CD14-positive monocyte (primary cell): Measurements from ENCODE around the gene RAB31. TPM values are rescaled to one million over a fixed set of nuclear protein-coding genes. Genes with fewer than 3 reads are reported as not detected.

ENCODE experiments used
- DNase-seq, 3 donors: peaks; one replicate each; pipeline ENCODE4 v3.0.0-alpha.2; 2011 to 2022
- H2AFZ ChIP-seq: 2 replicates; pipeline ENCODE4 v1.6.0; 2012; ENCODE audit warnings: mild to moderate bottlenecking, low read depth, low read length, inconsistent platforms; ENCODE audit not compliant: insufficient read depth, poor library complexity, severe bottlenecking
- H3K27ac ChIP-seq, 2 donors: 1 replicate in 1 of 2; 2 replicates in 1 of 2; pipeline ENCODE4 v1.5.1; 2012 to 2013; ENCODE audit warnings: low read length in 2 of 2, control low read depth in 1 of 2, inconsistent platforms in 1 of 2, low read depth in 1 of 2, mild to moderate bottlenecking in 1 of 2
- H3K27me3 ChIP-seq, 2 donors: one replicate each; pipeline versions ENCODE4 v1.6.0 to v1.6.1; 2011 to 2013; ENCODE audit warnings: low read length in 2 of 2; ENCODE audit not compliant: control insufficient read depth in 2 of 2, insufficient read depth in 2 of 2
- H3K36me3 ChIP-seq, 2 donors: replicated peaks in 1 of 2; 1 replicate in 1 of 2; 2 replicates in 1 of 2; pipeline versions ENCODE4 v1.5.1 to v1.6.1; 2012 to 2013; ENCODE audit warnings: low read length in 2 of 2, control low read depth in 1 of 2, inconsistent platforms in 1 of 2, mild to moderate bottlenecking in 1 of 2; ENCODE audit not compliant: insufficient read depth in 2 of 2, control insufficient read depth in 1 of 2
- H3K4me1 ChIP-seq, 2 donors: 1 replicate in 1 of 2; 2 replicates in 1 of 2; pipeline versions ENCODE4 v1.5.1 to v1.6.1; 2012 to 2013; ENCODE audit warnings: low read length in 2 of 2, control low read depth in 1 of 2, inconsistent platforms in 1 of 2, mild to moderate bottlenecking in 1 of 2, moderate library complexity in 1 of 2; ENCODE audit not compliant: insufficient read depth in 2 of 2, control insufficient read depth in 1 of 2
- H3K4me2 ChIP-seq: replicated peaks from 2 replicates; pipeline ENCODE3; 2012; ENCODE audit warnings: low read length, moderate library complexity, mild to moderate bottlenecking; ENCODE audit not compliant: poor library complexity, severe bottlenecking; ENCODE audit errors: extremely low read depth
- H3K4me3 ChIP-seq, 3 experiments: fragments of 200-600 bp in 1 of 3; sonication (generic) in 1 of 3; replicated peaks in 1 of 3; 1 replicate in 2 of 3; 2 replicates in 1 of 3; pipeline ENCODE4 v1.5.1; 2011 to 2013; ENCODE audit warnings: low read length in 3 of 3, mild to moderate bottlenecking in 3 of 3, control low read depth in 2 of 3, low read depth in 2 of 3, inconsistent platforms in 1 of 3, moderate library complexity in 1 of 3
- H3K79me2 ChIP-seq: 2 replicates; pipeline ENCODE4 v1.6.0; 2012; ENCODE audit warnings: mild to moderate bottlenecking, control low read depth, inconsistent platforms, low read length, moderate library complexity; ENCODE audit not compliant: insufficient read depth
- H3K9ac ChIP-seq: 2 replicates; pipeline ENCODE4 v1.6.0; 2017; ENCODE audit warnings: low read length, mild to moderate bottlenecking; ENCODE audit not compliant: insufficient read depth, poor library complexity, severe bottlenecking
- H3K9me3 ChIP-seq, 2 donors: replicated peaks in 1 of 2; 1 replicate in 1 of 2; 2 replicates in 1 of 2; pipeline versions ENCODE4 v1.5.1 to v1.6.1; 2012 to 2013; ENCODE audit warnings: low read length in 2 of 2, control low read depth in 1 of 2; ENCODE audit not compliant: control insufficient read depth in 1 of 2, insufficient read depth in 1 of 2
- H4K20me1 ChIP-seq: 2 replicates; pipeline ENCODE4 v1.6.0; 2012; ENCODE audit warnings: mild to moderate bottlenecking, low read length, control low read depth, moderate library complexity; ENCODE audit not compliant: insufficient read depth
- H3K27ac Mint-ChIP-seq, 7 donors: one replicate each; pipeline ENCODE4 v1.8.0; 2020; ENCODE audit warnings: mild to moderate bottlenecking in 7 of 7, mixed read lengths in 7 of 7, moderate library complexity in 6 of 7, inconsistent platforms in 2 of 7
- H3K27me3 Mint-ChIP-seq, 3 donors: one replicate each; pipeline ENCODE4 v1.8.0; 2021 to 2022; ENCODE audit warnings: low read depth in 3 of 3, mild to moderate bottlenecking in 3 of 3, mixed read lengths in 3 of 3, moderate library complexity in 3 of 3, inconsistent platforms in 1 of 3
- H3K36me3 Mint-ChIP-seq, 2 donors: one replicate each; pipeline ENCODE4 v1.8.0; 2020; ENCODE audit warnings: mixed read lengths in 2 of 2, inconsistent platforms in 1 of 2, mild to moderate bottlenecking in 1 of 2
- H3K4me1 Mint-ChIP-seq: one replicate; pipeline ENCODE4 v1.8.0; 2020; ENCODE audit warnings: mild to moderate bottlenecking, mixed read lengths
- H3K4me3 Mint-ChIP-seq, 2 donors: one replicate each; pipeline ENCODE4 v1.8.0; 2020; ENCODE audit warnings: mild to moderate bottlenecking in 2 of 2, mixed read lengths in 2 of 2, moderate library complexity in 1 of 2
- H3K9me3 Mint-ChIP-seq, 7 donors: one replicate each; pipeline ENCODE4 v1.8.0; 2020 to 2022; ENCODE audit warnings: mixed read lengths in 7 of 7, mild to moderate bottlenecking in 6 of 7, moderate library complexity in 6 of 7, inconsistent platforms in 2 of 7
- WGBS: methylation state at CpG from one replicate; pipeline ENCODE4 v1.1.5; 2013; ENCODE audit warnings: missing lambda C conversion rate; ENCODE audit not compliant: insufficient coverage; 5-methylcytosine and 5-hydroxymethylcytosine counted together
- intact Hi-C, 2 donors: fragments of 100-400 bp; cut with micrococcal nuclease; formaldehyde crosslinking; loops; one replicate each; pipeline versions ENCODE4 v1.15.0 to v1.15.1; 2023
- polyA plus RNA-seq, 3 donors: library from polyadenylated mRNA; depleted of rRNA in 1 of 3; unstranded in 2 of 3; stranded (reverse) in 1 of 3; fragments of 300-500 nt in 2 of 3; fragments of >200 nt in 1 of 3; fragmentation: Illumina TruSeq in 2 of 3; gene quantifications; 1 replicate in 2 of 3; 2 replicates in 1 of 3; pipeline ENCODE4 v1.2.3, GENCODE V29; 2012 to 2021
- TF ChIP-seq, protein P1 (sequence below): fragments of 200-600 bp; IDR thresholded peaks from one replicate; pipeline ENCODE4 v1.8.0; 2022; ENCODE audit warnings: antibody characterized with exemption, mild to moderate bottlenecking

RAB31 gene
- polyA plus RNA-seq, 3 donors, result 106 to 367 (median 348) TPM

GRCh38 chr18:9736286-9736835 lies 28.3 kb downstream of the RAB31 start:
- peak overlapping the region in 3 of 7 donors; percentile 34 to 75 (median 71) for H3K27ac Mint-ChIP-seq
- Histone ChIP-seq H2AFZ (no peak overlapping the region), H4K20me1 (peaks cover 97% of the 10 kb centered on the region), H3K27ac (no peak overlapping the region), H3K9ac (no peak overlapping the region), H3K9me3 (no peaks in the 10 kb centered on the region), H3K4me2 (no peak overlapping the region), H3K79me2 (peaks cover 97% of the 10 kb centered on the region), H3K4me3 (no peak overlapping the region), H3K4me1 (peaks cover 58 to 74% of the 10 kb centered on the region in 2 donors), H3K27me3 (no peaks in the 10 kb centered on the region), H3K36me3 (peaks cover 23 to 52% of the 10 kb centered on the region in 2 donors)
- intact Hi-C loops, result no loop called here
- TF ChIP-seq, protein P1, sequence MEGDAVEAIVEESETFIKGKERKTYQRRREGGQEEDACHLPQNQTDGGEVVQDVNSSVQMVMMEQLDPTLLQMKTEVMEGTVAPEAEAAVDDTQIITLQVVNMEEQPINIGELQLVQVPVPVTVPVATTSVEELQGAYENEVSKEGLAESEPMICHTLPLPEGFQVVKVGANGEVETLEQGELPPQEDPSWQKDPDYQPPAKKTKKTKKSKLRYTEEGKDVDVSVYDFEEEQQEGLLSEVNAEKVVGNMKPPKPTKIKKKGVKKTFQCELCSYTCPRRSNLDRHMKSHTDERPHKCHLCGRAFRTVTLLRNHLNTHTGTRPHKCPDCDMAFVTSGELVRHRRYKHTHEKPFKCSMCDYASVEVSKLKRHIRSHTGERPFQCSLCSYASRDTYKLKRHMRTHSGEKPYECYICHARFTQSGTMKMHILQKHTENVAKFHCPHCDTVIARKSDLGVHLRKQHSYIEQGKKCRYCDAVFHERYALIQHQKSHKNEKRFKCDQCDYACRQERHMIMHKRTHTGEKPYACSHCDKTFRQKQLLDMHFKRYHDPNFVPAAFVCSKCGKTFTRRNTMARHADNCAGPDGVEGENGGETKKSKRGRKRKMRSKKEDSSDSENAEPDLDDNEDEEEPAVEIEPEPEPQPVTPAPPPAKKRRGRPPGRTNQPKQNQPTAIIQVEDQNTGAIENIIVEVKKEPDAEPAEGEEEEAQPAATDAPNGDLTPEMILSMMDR, result no peak
- peaks cover 56 to 65% of the 10 kb centered on the region in 2 donors for H3K36me3 Mint-ChIP-seq
- WGBS, result no CpG with 5 or more reads among the region's 4 CpGs
- H3K4me3 Mint-ChIP-seq, result no peak overlapping the region
- H3K9me3 Mint-ChIP-seq, result peaks cover 0 to 2% (median 0%) of the 10 kb centered on the region in 7 donors
- DNase-seq, result peak in 1 of 3 donors; percentile 43
- peaks cover 76% of the 10 kb centered on the region for H3K4me1 Mint-ChIP-seq
- H3K27me3 Mint-ChIP-seq, result peaks cover 0 to 2% (median 0%) of the 10 kb centered on the region in 3 donors

- Histone ChIP-seq H4K20me1 (peaks cover 97% of the 10 kb centered on the region), H3K9ac (no peak overlapping the region), H3K4me1 (peaks cover 64 to 80% of the 10 kb centered on the region in 2 donors), H3K27ac (no peak overlapping the region), H3K4me2 (no peak overlapping the region), H3K9me3 (no peaks in the 10 kb centered on the region), H3K27me3 (no peaks in the 10 kb centered on the region), H3K79me2 (peaks cover 97% of the 10 kb centered on the region), H2AFZ (no peak overlapping the region), H3K4me3 (no peak overlapping the region), H3K36me3 (peaks cover 19 to 46% of the 10 kb centered on the region in 2 donors)
- H3K4me1 Mint-ChIP-seq, result peaks cover 80% of the 10 kb centered on the region
- WGBS, result 100% methylated on average over 1 of the region's 4 CpGs
- no peaks in the 10 kb centered on the region for H3K27me3 Mint-ChIP-seq
- intact Hi-C loops, result no loop called here
- peaks cover 54 to 58% of the 10 kb centered on the region in 2 donors for H3K36me3 Mint-ChIP-seq
- no peak overlapping the region for H3K4me3 Mint-ChIP-seq
- peaks cover 0 to 2% (median 0%) of the 10 kb centered on the region in 7 donors for H3K9me3 Mint-ChIP-seq
- no peak overlapping the region for H3K27ac Mint-ChIP-seq
- TF ChIP-seq, protein P1, result no peak
- no peak for DNase-seq
Measured at GRCh38 chr18:9737006-9737405, 28.9 kb downstream of the RAB31 start.
